SK-N-SH (cell line): ENCODE results near the gene RFNG. TPM values are rescaled to one million over a fixed set of nuclear protein-coding genes. Genes with fewer than 3 reads are reported as not detected.

Source experiments
- CTCF ChIA-PET: fragments of 300-600, 350-600 bp; formaldehyde crosslinking; extraction: SDS; loops from one replicate; lab custom pipeline; 2021; lab: Yijun Ruan, JAX
- POLR2A ChIA-PET: fragments of 350-600 bp; sonication (Branson Sonifier 250); formaldehyde crosslinking; extraction: SDS; loops from one replicate; lab custom pipeline; 2020; ENCODE audit warnings: antibody characterized with exemption, inconsistent platforms; lab: Yijun Ruan, JAX
- DNase-seq: peaks from one replicate; pipeline ENCODE4 v3.0.0; 2012
- H2AFZ ChIP-seq: fragments of 200-600 bp; sonication (generic); 2 replicates; pipeline ENCODE4 v1.8.1; 2016; ENCODE audit warnings: antibody characterized with exemption, mild to moderate bottlenecking, low read depth
- H3F3A ChIP-seq: fragments of 200-600 bp; sonication (generic); replicated peaks from 2 replicates; pipeline ENCODE3; 2016; ENCODE audit warnings: antibody characterized with exemption, mild to moderate bottlenecking; ENCODE audit not compliant: insufficient read depth
- H3K27ac ChIP-seq, 2 experiments: fragments of 200-500 bp in 1 of 2; fragments of 200-600 bp in 1 of 2; sonication (Bioruptor generic) in 1 of 2; sonication (generic), shearing (Covaris generic) in 1 of 2; 2 replicates each; pipeline versions ENCODE4 v1.5.1 to v1.6.1; 2014 to 2016; ENCODE audit warnings: low read depth in 2 of 2, inconsistent platforms in 1 of 2, low read length in 1 of 2, mild to moderate bottlenecking in 1 of 2, mixed read lengths in 1 of 2
- H3K27me3 ChIP-seq: fragments of 200-600 bp; sonication (generic), shearing (Covaris generic); 2 replicates; pipeline ENCODE4 v1.6.1; 2016; ENCODE audit warnings: mixed run types; ENCODE audit not compliant: insufficient read depth
- H3K36me3 ChIP-seq, 2 experiments: fragments of 200-500 bp in 1 of 2; fragments of 200-600 bp in 1 of 2; sonication (Bioruptor generic) in 1 of 2; sonication (generic) in 1 of 2; replicated peaks in 1 of 2; 2 replicates each; pipeline versions ENCODE3 to v1.5.1; 2014 to 2016; ENCODE audit warnings: low read length in 1 of 2, mild to moderate bottlenecking in 1 of 2; ENCODE audit not compliant: insufficient read depth in 2 of 2, control insufficient read depth in 1 of 2
- H3K4me1 ChIP-seq, 2 experiments: fragments of 200-500 bp in 1 of 2; fragments of 200-600 bp in 1 of 2; sonication (Bioruptor generic) in 1 of 2; sonication (generic), shearing (Covaris generic) in 1 of 2; 2 replicates each; pipeline versions ENCODE4 v1.5.1 to v1.6.1; 2014 to 2016; ENCODE audit warnings: low read depth in 1 of 2, low read length in 1 of 2, mixed run types in 1 of 2; ENCODE audit not compliant: insufficient read depth in 2 of 2, control insufficient read depth in 1 of 2
- H3K4me2 ChIP-seq: fragments of 200-600 bp; sonication (generic), shearing (Covaris generic); 2 replicates; pipeline ENCODE4 v1.6.1; 2017; ENCODE audit warnings: mixed run types
- H3K4me3 ChIP-seq, 2 experiments: fragments of 200-500 bp in 1 of 2; fragments of 200-600 bp in 1 of 2; sonication (Bioruptor generic) in 1 of 2; sonication (generic), shearing (Covaris generic) in 1 of 2; 2 replicates each; pipeline versions ENCODE4 v1.5.1 to v1.8.1; 2014 to 2016; ENCODE audit warnings: low read depth in 2 of 2, inconsistent platforms in 1 of 2, low read length in 1 of 2, mild to moderate bottlenecking in 1 of 2, mixed read lengths in 1 of 2, moderate library complexity in 1 of 2
- H3K79me2 ChIP-seq: fragments of 200-600 bp; sonication (generic); 2 replicates; pipeline ENCODE4 v1.8.1; 2017; ENCODE audit warnings: mild to moderate bottlenecking; ENCODE audit not compliant: insufficient read depth
- H3K9ac ChIP-seq: fragments of 200-600 bp; sonication (generic); 2 replicates; pipeline ENCODE4 v1.6.1; 2017; ENCODE audit warnings: mixed run types
- H3K9me2 ChIP-seq: fragments of 200-600 bp; sonication (generic); 2 replicates; pipeline ENCODE4 v1.6.1; 2017; ENCODE audit warnings: mixed run types
- H3K9me3 ChIP-seq: fragments of 200-600 bp; sonication (generic); 2 replicates; pipeline ENCODE4 v1.6.1; 2017; ENCODE audit warnings: mixed run types, mild to moderate bottlenecking, moderate library complexity
- H4K20me1 ChIP-seq: fragments of 200-600 bp; sonication (generic); 2 replicates; pipeline ENCODE4 v1.6.1; 2017; ENCODE audit warnings: mild to moderate bottlenecking, mixed run types; ENCODE audit not compliant: insufficient read depth
- ELF1 ChIP-seq: IDR thresholded peaks from 2 replicates; pipeline ENCODE4 v1.4.0; 2012
- EP300 ChIP-seq, 2 experiments: IDR thresholded peaks; 2 replicates each; pipeline versions ENCODE4 v1.4.0 to v1.6.1; 2012; ENCODE audit warnings: borderline replicate concordance in 1 of 2, low read depth in 1 of 2, low read length in 1 of 2
- FOXJ3 ChIP-seq: sonication (generic); formaldehyde crosslinking; IDR thresholded peaks from 2 replicates; pipeline ENCODE4 v1.5.1; 2020; ENCODE audit warnings: mild to moderate bottlenecking, missing genetic modification reagents
- IRF3 ChIP-seq: fragments of 150-350 bp; IDR thresholded peaks from 2 replicates; pipeline ENCODE4 v1.6.1; 2016; ENCODE audit warnings: mild to moderate bottlenecking, low read depth, low read length
- JUND ChIP-seq: IDR thresholded peaks from 2 replicates; pipeline ENCODE4 v1.4.0; 2012
- MXI1 ChIP-seq: IDR thresholded peaks from 2 replicates; pipeline ENCODE4 v1.6.1; 2012; ENCODE audit warnings: mild to moderate bottlenecking, low read depth, low read length, improper control_type of control experiment
- NFIC ChIP-seq: IDR thresholded peaks from 2 replicates; pipeline ENCODE4 v1.4.0; 2012; ENCODE audit warnings: borderline replicate concordance
- POLR2AphosphoS5 ChIP-seq: IDR thresholded peaks from 2 replicates; pipeline ENCODE4 v1.6.1; 2012; ENCODE audit warnings: low read depth, low read length
- RFX5 ChIP-seq: IDR thresholded peaks from 2 replicates; pipeline ENCODE4 v1.6.1; 2012; ENCODE audit warnings: mild to moderate bottlenecking, improper control_type of control experiment, low read length
- SIN3A ChIP-seq: IDR thresholded peaks from 2 replicates; pipeline ENCODE4 v1.6.1; 2012; ENCODE audit warnings: low read depth, mild to moderate bottlenecking, low read length, moderate library complexity, borderline replicate concordance
- SMC3 ChIP-seq: IDR thresholded peaks from 2 replicates; pipeline ENCODE4 v1.6.1; 2012; ENCODE audit warnings: low read depth, low read length, improper control_type of control experiment
- TEAD4 ChIP-seq: IDR thresholded peaks from 2 replicates; pipeline ENCODE4 v1.4.0; 2012; ENCODE audit warnings: mild to moderate bottlenecking, borderline replicate concordance; ENCODE audit not compliant: insufficient read depth
- WGBS: methylation state at CpG from one replicate; pipeline ENCODE4 v1.1.6; 2017; ENCODE audit warnings: low lambda C conversion rate; 5-methylcytosine and 5-hydroxymethylcytosine counted together
- polyA plus RNA-seq, 3 experiments: library from polyadenylated mRNA; depleted of rRNA; stranded (reverse); fragments of >200 nt; gene quantifications; 2 replicates each; pipeline ENCODE4 v1.2.3, GENCODE V29; 2012
- TF ChIP-seq, protein P1 (sequence below): IDR thresholded peaks from 2 replicates; pipeline ENCODE4 v1.4.0; 2012; ENCODE audit warnings: low read depth, borderline replicate concordance

Gene RFNG
- polyA plus RNA-seq, 1 of the 3 experiments (the other 2 are of a cell fraction), result 68.6 TPM

DNA sequence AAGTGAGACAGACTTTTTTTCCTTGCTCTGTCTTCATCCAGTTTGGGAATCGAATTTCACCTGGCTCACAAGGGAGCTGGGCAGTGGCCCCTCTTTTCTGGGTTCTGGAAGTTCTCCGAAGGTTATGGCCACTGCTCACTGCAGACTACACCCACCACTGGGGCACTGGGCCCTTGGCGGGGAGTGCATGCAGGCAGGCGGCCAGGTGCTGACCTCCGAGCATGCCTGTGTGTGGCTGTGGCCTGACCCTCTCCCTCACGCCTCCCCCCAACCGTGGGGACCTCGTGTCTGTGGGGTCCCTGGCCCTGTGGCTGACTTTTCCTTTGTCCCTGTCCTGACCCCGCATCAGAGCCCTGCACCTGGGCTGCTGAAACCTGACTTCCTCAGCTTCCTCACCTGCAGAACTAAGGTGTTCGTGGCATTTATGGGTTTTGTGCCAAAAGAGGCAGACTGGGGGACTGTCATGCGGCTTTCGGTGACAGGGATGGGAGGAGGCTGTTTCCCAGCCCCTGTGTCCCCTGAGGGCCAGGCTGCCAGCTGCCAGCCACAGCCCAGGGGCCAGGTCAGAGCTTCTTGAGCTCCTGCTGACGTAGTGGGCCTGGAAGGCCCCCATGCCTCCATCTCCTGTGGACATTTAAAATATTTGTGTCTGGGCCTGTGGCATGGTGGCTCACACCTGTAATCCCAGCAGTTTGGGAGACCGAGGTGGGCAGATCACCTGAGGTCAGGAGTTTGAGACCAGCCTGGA lies 52.7 kb downstream of the RFNG start:
- Histone ChIP-seq H2AFZ (no peak overlapping the region), H3K27ac (no peak overlapping the region), H3K4me2 (no peak overlapping the region)
- TF ChIP-seq MXI1 (no peak), ELF1 (no peak), POLR2AphosphoS5 (no peak), IRF3 (no peak), EP300 (IDR thresholded peaks at IDR 0.05; ENCODE audit: borderline replicate concordance in 1 of 2, low read depth in 1 of 2, low read length in 1 of 2) (no peak), FOXJ3 (CRISPR knock-in tag) (no peak), JUND (no peak), SMC3 (no peak)
- TF ChIP-seq, all 33 proteins: peak for 0
- H3K9me3 ChIP-seq, result no peaks in the 10 kb centered on the region
- no peak overlapping the region for H3K4me3 ChIP-seq
- H3K4me1 ChIP-seq, result peaks cover 3 to 12% of the 10 kb centered on the region in 2 experiments; a peak in 3 of 4 replicates
- ChIA-PET CTCF (interaction anchor here (0.7 to 6.3 kb wide), 3 partner anchors 22 to 45 kb away, joined by 3 to 56 read pairs (median 43); partner anchors contain the start of genes CENPX and NOTUM), POLR2A (no interaction called here)
- peaks cover 0 to 7% of the 10 kb centered on the region in 2 experiments for H3K36me3 ChIP-seq
- peaks cover 11% of the 10 kb centered on the region for H3K79me2 ChIP-seq
- H4K20me1 ChIP-seq, result no peaks in the 10 kb centered on the region
- H3K27me3 ChIP-seq, result no peaks in the 10 kb centered on the region
- H3K9ac ChIP-seq, result no peak overlapping the region
- no peak for DNase-seq
- H3K9me2 ChIP-seq, result no peaks in the 10 kb centered on the region
- WGBS, result 88% methylated on average over 10 of the region's 14 CpGs
- H3F3A ChIP-seq, result peaks cover 21% of the 10 kb centered on the region

- H3K4me2 ChIP-seq, result no peak overlapping the region
- H4K20me1 ChIP-seq, result no peaks in the 10 kb centered on the region
- no peak overlapping the region for H2AFZ ChIP-seq
- no peak overlapping the region for H3K27ac ChIP-seq
- no peak overlapping the region for H3K4me3 ChIP-seq
- no peak overlapping the region for H3K9ac ChIP-seq
- ChIA-PET CTCF (interaction anchor here (5.9 to 6.3 kb wide), 2 partner anchors 23 to 37 kb away, joined by 43 to 56 read pairs; partner anchors contain the start of genes CENPX and NOTUM), POLR2A (no interaction called here)
- TF ChIP-seq NFIC (no peak), POLR2AphosphoS5 (no peak), SIN3A (no peak), RFX5 (no peak), TEAD4 (no peak), ELF1 (no peak)
- TF ChIP-seq, protein P1, sequence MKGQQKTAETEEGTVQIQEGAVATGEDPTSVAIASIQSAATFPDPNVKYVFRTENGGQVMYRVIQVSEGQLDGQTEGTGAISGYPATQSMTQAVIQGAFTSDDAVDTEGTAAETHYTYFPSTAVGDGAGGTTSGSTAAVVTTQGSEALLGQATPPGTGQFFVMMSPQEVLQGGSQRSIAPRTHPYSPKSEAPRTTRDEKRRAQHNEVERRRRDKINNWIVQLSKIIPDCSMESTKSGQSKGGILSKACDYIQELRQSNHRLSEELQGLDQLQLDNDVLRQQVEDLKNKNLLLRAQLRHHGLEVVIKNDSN, result no peak
- no peak for DNase-seq
- peaks cover 0 to 8% of the 10 kb centered on the region in 2 experiments; a peak in 3 of 4 replicates for H3K4me1 ChIP-seq
- H3K9me3 ChIP-seq, result no peaks in the 10 kb centered on the region
- H3K27me3 ChIP-seq, result no peaks in the 10 kb centered on the region
- H3K36me3 ChIP-seq, result peaks cover 0 to 9% of the 10 kb centered on the region in 2 experiments
- no peaks in the 10 kb centered on the region for H3K9me2 ChIP-seq
- 94% methylated on average over 7 of the region's 7 CpGs for WGBS
- peaks cover 11% of the 10 kb centered on the region for H3K79me2 ChIP-seq
- H3F3A ChIP-seq, result peaks cover 14% of the 10 kb centered on the region
Measured at GRCh38 chr17:81998212-81998611, 53.4 kb downstream of the RFNG start.

Other genes with a start within 250 kb of the RFNG start
- gene GCGR, start 247.7 kb downstream of the RFNG start, polyA plus RNA-seq (2012; rRNA removed), result not detected in 2 replicates
- 120 and 156 TPM in 2 replicates for gene MCRIP1, start 218.5 kb downstream of the RFNG start, polyA plus RNA-seq (2012; rRNA removed)
- gene PPP1R27, start 216.8 kb downstream of the RFNG start, polyA plus RNA-seq (2012; rRNA removed), result 0.07 and 0.16 TPM in 2 replicates
- 112 and 165 TPM in 2 replicates for gene P4HB, start 191.3 kb downstream of the RFNG start, polyA plus RNA-seq (2012; rRNA removed)
- 184 and 385 TPM in 2 replicates for gene ARHGDIA, start 180.5 kb downstream of the RFNG start, polyA plus RNA-seq (2012; rRNA removed)
- 176 and 269 TPM in 2 replicates for gene ALYREF, start 160.2 kb downstream of the RFNG start, polyA plus RNA-seq (2012; rRNA removed)
- gene ANAPC11, start 160.1 kb downstream of the RFNG start, polyA plus RNA-seq (2012; rRNA removed), result 1,022 and 1,275 TPM in 2 replicates
- gene NPB, start 149.6 kb downstream of the RFNG start, polyA plus RNA-seq (2012; rRNA removed), result 0.91 and 2.4 TPM in 2 replicates
- gene PCYT2, start 140.4 kb downstream of the RFNG start, polyA plus RNA-seq (2012; rRNA removed), result 46.2 and 54.1 TPM in 2 replicates
- 32.6 and 34.1 TPM in 2 replicates for gene SIRT7, start 133.6 kb downstream of the RFNG start, polyA plus RNA-seq (2012; rRNA removed)
- gene MAFG, start 124.1 kb downstream of the RFNG start, polyA plus RNA-seq (2012; rRNA removed), result 30.3 and 38.7 TPM in 2 replicates
- 121 and 165 TPM in 2 replicates for gene PYCR1, start 114.5 kb downstream of the RFNG start, polyA plus RNA-seq (2012; rRNA removed)
- gene MYADML2, start 104.6 kb downstream of the RFNG start, polyA plus RNA-seq (2012; rRNA removed), result not detected in 2 replicates
- gene NOTUM, start 90.6 kb downstream of the RFNG start, polyA plus RNA-seq (2012; rRNA removed), result 0.33 and 0.36 TPM in 2 replicates
- gene ASPSCR1, start 74.2 kb downstream of the RFNG start, polyA plus RNA-seq (2012; rRNA removed), result 27.5 and 36.2 TPM in 2 replicates
- 247 and 255 TPM in 2 replicates for gene CENPX, start 28.9 kb downstream of the RFNG start, polyA plus RNA-seq (2012; rRNA removed)
- 30.3 and 31.5 TPM in 2 replicates for gene LRRC45, start 28.5 kb downstream of the RFNG start, polyA plus RNA-seq (2012; rRNA removed)
- 69.9 and 83.6 TPM in 2 replicates for gene RAC3, start 20.1 kb downstream of the RFNG start, polyA plus RNA-seq (2012; rRNA removed)
- 153 and 190 TPM in 2 replicates for gene DCXR, start 14.1 kb downstream of the RFNG start, polyA plus RNA-seq (2012; rRNA removed)
- 264 and 272 TPM in 2 replicates for gene GPS1, start 87 bp upstream of the RFNG start, polyA plus RNA-seq (2012; rRNA removed)
- 144 and 163 TPM in 2 replicates for gene DUS1L, start 14.0 kb upstream of the RFNG start, polyA plus RNA-seq (2012; rRNA removed)
- 28.1 and 55.1 TPM in 2 replicates for gene FASN, start 46.4 kb upstream of the RFNG start, polyA plus RNA-seq (2012; rRNA removed)
- 68.6 and 82.9 TPM in 2 replicates for gene CCDC57, start 161.0 kb upstream of the RFNG start, polyA plus RNA-seq (2012; rRNA removed)
- 68.8 and 70.7 TPM in 2 replicates for gene SLC16A3, start 177.2 kb upstream of the RFNG start, polyA plus RNA-seq (2012; rRNA removed)
- 133 and 216 TPM in 2 replicates for gene CSNK1D, start 221.9 kb upstream of the RFNG start, polyA plus RNA-seq (2012; rRNA removed)